IMR-90 (cell line): ENCODE results near the gene PCDHGA9. TPM values are rescaled to one million over a fixed set of nuclear protein-coding genes. Genes with fewer than 3 reads are reported as not detected.

Experiments
- ATAC-seq: fragments of 200-7000 bp; cut with Tn5 transposase; 2 replicates; pipeline ENCODE4 v1.9.1; 2020; ENCODE audit warnings: low read depth, mild to moderate bottlenecking, moderate library complexity
- BruUV-seq: library from RNA; stranded (reverse); fragments of 400-500 nt; replicated peaks from 2 replicates; lab custom pipeline; 2021; lab: Mats Ljungman, UMichigan
- CTCF ChIA-PET: fragments of 300-600 bp; formaldehyde crosslinking; extraction: SDS; loops from one replicate; lab custom pipeline; 2021; ENCODE audit warnings: antibody characterized with exemption; lab: Yijun Ruan, JAX
- POLR2A ChIA-PET: fragments of 300-600 bp; sonication (Branson Sonifier 250); formaldehyde crosslinking; loops from one replicate; lab custom pipeline; 2022; ENCODE audit warnings: antibody characterized with exemption; ENCODE audit not compliant: unreplicated experiment; lab: Charles Lee
- DNase-seq: peaks from one replicate; pipeline ENCODE4 v3.0.0; 2013
- H2AFZ ChIP-seq: replicated peaks from 2 replicates; pipeline ENCODE3; 2013; ENCODE audit warnings: low read length, mild to moderate bottlenecking; ENCODE audit not compliant: poor library complexity
- H2AK5ac ChIP-seq: 2 replicates; pipeline ENCODE4 v1.6.1; 2013; ENCODE audit warnings: low read depth, low read length, inconsistent platforms
- H2AK9ac ChIP-seq: replicated peaks from 2 replicates; pipeline ENCODE3; 2013; ENCODE audit warnings: mild to moderate bottlenecking, low read depth, low read length, moderate library complexity; ENCODE audit not compliant: poor library complexity
- H2BK120ac ChIP-seq: 2 replicates; pipeline ENCODE4 v1.6.1; 2013; ENCODE audit warnings: low read depth, low read length, inconsistent platforms
- H2BK15ac ChIP-seq: 3 replicates; pipeline ENCODE4 v1.6.1; 2013; ENCODE audit warnings: low read depth, low read length, inconsistent platforms
- H2BK20ac ChIP-seq: 2 replicates; pipeline ENCODE4 v1.6.1; 2013; ENCODE audit warnings: low read depth, mild to moderate bottlenecking, inconsistent platforms, low read length, moderate library complexity
- H2BK5ac ChIP-seq: 2 replicates; pipeline ENCODE4 v1.6.1; 2013; ENCODE audit warnings: mild to moderate bottlenecking, low read depth, low read length, inconsistent platforms; ENCODE audit not compliant: poor library complexity, severe bottlenecking
- H3K14ac ChIP-seq: replicated peaks from 2 replicates; pipeline ENCODE4 v1.6.1; 2013; ENCODE audit warnings: low read depth, low read length, inconsistent platforms
- H3K18ac ChIP-seq: 2 replicates; pipeline ENCODE4 v1.6.1; 2013; ENCODE audit warnings: low read depth, low read length, control low read depth
- H3K23ac ChIP-seq: 2 replicates; pipeline ENCODE4 v1.6.1; 2013; ENCODE audit warnings: low read depth, low read length, inconsistent platforms
- H3K27ac ChIP-seq: 2 replicates; pipeline ENCODE4 v1.5.1; 2013; ENCODE audit warnings: mild to moderate bottlenecking, control low read depth, low read length; ENCODE audit not compliant: insufficient read depth
- H3K27me3 ChIP-seq: 2 replicates; pipeline ENCODE4 v1.6.1; 2013; ENCODE audit warnings: low read length; ENCODE audit not compliant: control insufficient read depth, insufficient read depth
- H3K36me3 ChIP-seq: 2 replicates; pipeline ENCODE4 v1.6.1; 2013; ENCODE audit warnings: low read length, mixed read lengths; ENCODE audit not compliant: control insufficient read depth, insufficient read depth
- H3K4ac ChIP-seq: 2 replicates; pipeline ENCODE4 v1.6.1; 2013; ENCODE audit warnings: low read depth, low read length, inconsistent platforms
- H3K4me1 ChIP-seq: 2 replicates; pipeline ENCODE4 v1.6.1; 2013; ENCODE audit warnings: low read length, mixed read lengths; ENCODE audit not compliant: control insufficient read depth, insufficient read depth
- H3K4me2 ChIP-seq: 2 replicates; pipeline ENCODE4 v1.6.1; 2013; ENCODE audit warnings: low read depth, mild to moderate bottlenecking, control low read depth, low read length, moderate library complexity
- H3K4me3 ChIP-seq: 2 replicates; pipeline ENCODE4 v1.5.1; 2013; ENCODE audit warnings: low read depth, mild to moderate bottlenecking, control low read depth, low read length, moderate library complexity; ENCODE audit not compliant: insufficient read depth
- H3K56ac ChIP-seq: 2 replicates; pipeline ENCODE4 v1.6.1; 2013; ENCODE audit warnings: low read length, inconsistent platforms; ENCODE audit not compliant: insufficient read depth; ENCODE audit errors: extremely low read depth
- H3K79me1 ChIP-seq, 2 experiments: 2 replicates each; pipeline ENCODE4 v1.6.1; 2013; ENCODE audit warnings: low read length in 2 of 2, inconsistent platforms in 1 of 2, low read depth in 1 of 2
- H3K9ac ChIP-seq: 2 replicates; pipeline ENCODE4 v1.6.1; 2013; ENCODE audit warnings: low read depth, low read length, control low read depth
- H3K9me1 ChIP-seq: 2 replicates; pipeline ENCODE4 v1.6.1; 2013; ENCODE audit warnings: low read length, inconsistent platforms; ENCODE audit not compliant: insufficient read depth
- H3K9me3 ChIP-seq: 2 replicates; pipeline ENCODE4 v1.6.1; 2013; ENCODE audit warnings: low read length; ENCODE audit not compliant: control insufficient read depth, insufficient read depth
- H4K20me1 ChIP-seq: 2 replicates; pipeline ENCODE4 v1.6.1; 2013; ENCODE audit warnings: low read length, inconsistent platforms; ENCODE audit not compliant: insufficient read depth
- H4K5ac ChIP-seq: 2 replicates; pipeline ENCODE4 v1.6.1; 2013; ENCODE audit warnings: mild to moderate bottlenecking, low read depth, low read length, control low read depth
- H4K8ac ChIP-seq, 2 experiments: 2 replicates each; pipeline ENCODE4 v1.6.1; 2013; ENCODE audit warnings: low read depth in 2 of 2, low read length in 2 of 2, control low read depth in 1 of 2, inconsistent platforms in 1 of 2
- H4K91ac ChIP-seq: 2 replicates; pipeline ENCODE4 v1.6.1; 2013; ENCODE audit warnings: low read depth, low read length, inconsistent platforms; ENCODE audit not compliant: insufficient read depth
- BHLHE40 ChIP-seq: fragments of 150-350 bp; IDR thresholded peaks from 2 replicates; pipeline ENCODE4 v1.6.1; 2016; ENCODE audit warnings: mild to moderate bottlenecking, low read depth, low read length
- CEBPB ChIP-seq: IDR thresholded peaks from 2 replicates; pipeline ENCODE4 v1.6.1; 2012; ENCODE audit warnings: low read depth, low read length, improper control_type of control experiment
- CHD1 ChIP-seq: IDR thresholded peaks from 2 replicates; pipeline ENCODE4 v1.6.1; 2012; ENCODE audit warnings: low read depth, low read length, improper control_type of control experiment
- CTCF ChIP-seq: conservative IDR thresholded peaks from 2 replicates; pipeline ENCODE4 v1.5.1; 2012; ENCODE audit warnings: mild to moderate bottlenecking, low read depth, low read length, improper control_type of control experiment
- ELK1 ChIP-seq: fragments of 150-350 bp; IDR thresholded peaks from 2 replicates; pipeline ENCODE4 v1.6.1; 2016; ENCODE audit warnings: low read depth, mild to moderate bottlenecking, low read length, moderate library complexity, borderline replicate concordance
- MAZ ChIP-seq: IDR thresholded peaks from 2 replicates; pipeline ENCODE4 v1.6.1; 2012; ENCODE audit warnings: low read depth, mild to moderate bottlenecking, low read length, improper control_type of control experiment, moderate library complexity, borderline replicate concordance
- NFE2L2 ChIP-seq: fragments of 150-350 bp; IDR thresholded peaks from 2 replicates; pipeline ENCODE4 v1.6.1; 2016; ENCODE audit warnings: low read depth, mild to moderate bottlenecking, low read length
- POLR2A ChIP-seq: IDR thresholded peaks from 2 replicates; pipeline ENCODE4 v1.6.1; 2012; ENCODE audit warnings: mild to moderate bottlenecking, low read depth, low read length
- RAD21 ChIP-seq: IDR thresholded peaks from 2 replicates; pipeline ENCODE4 v1.6.1; 2012; ENCODE audit warnings: low read length, improper control_type of control experiment
- RFX5 ChIP-seq: IDR thresholded peaks from 2 replicates; pipeline ENCODE4 v1.8.0; 2012; ENCODE audit warnings: low read depth, mild to moderate bottlenecking, low read length, moderate library complexity
- SMC3 ChIP-seq: fragments of 150-350 bp; IDR thresholded peaks from 2 replicates; pipeline ENCODE4 v1.6.1; 2016; ENCODE audit warnings: low read depth, mild to moderate bottlenecking, antibody characterized with exemption, low read length, moderate library complexity
- USF2 ChIP-seq: fragments of 150-350 bp; IDR thresholded peaks from 2 replicates; pipeline ENCODE4 v1.6.1; 2017; ENCODE audit warnings: mild to moderate bottlenecking, antibody characterized with exemption, low read length, low read depth
- WGBS, 2 experiments: methylation state at CpG; one replicate each; pipeline versions ENCODE4 v1.1.5 to v1.1.7; 2013; ENCODE audit warnings: missing lambda C conversion rate in 2 of 2; ENCODE audit not compliant: insufficient read length in 1 of 2; ENCODE audit errors: extremely low coverage in 2 of 2; 5-methylcytosine and 5-hydroxymethylcytosine counted together
- dilution Hi-C: fragments of 300-500 bp; cut with HindIII; formaldehyde crosslinking; loops from one replicate; pipeline ENCODE4 v1.14.3; 2018; ENCODE audit warnings: low sequenced_read_pairs; ENCODE audit not compliant: unreplicated experiment
- in situ Hi-C: fragments of 300-500 bp; cut with MboI; formaldehyde crosslinking; loops from 3 replicates; pipeline ENCODE4 v1.14.3; 2019; ENCODE audit warnings: low sequenced_read_pairs, inconsistent platforms, mixed read lengths
- intact Hi-C: fragments of 100-400 bp; cut with micrococcal nuclease; formaldehyde crosslinking; loops from 2 replicates; pipeline ENCODE4 v1.10.0; 2022
- polyA plus RNA-seq, 3 experiments: library from polyadenylated mRNA; depleted of rRNA; stranded (reverse); fragments of >200 nt; gene quantifications; 2 replicates each; pipeline ENCODE4 v1.2.3, GENCODE V29; 2012; ENCODE audit warnings: low replicate concordance in 1 of 3
- total RNA-seq: library from RNA; depleted of rRNA; stranded (reverse); fragments of >200 nt; gene quantifications from 2 replicates; pipeline ENCODE4 v1.2.3, GENCODE V29; 2012

PCDHGA9 gene
- total and polyA plus RNA-seq, 2 of the 4 experiments (the other 2 are of a cell fraction), result 1.8 to 4.5 TPM

GRCh38 chr5:141371572-141372475 is 30.8 kb upstream of the PCDHGA9 start:
- Histone ChIP-seq H3K9me1 (no peaks in the 10 kb centered on the region), H3K4ac (no peak overlapping the region)

More at GRCh38 chr5:141371572-141372475, 30.8 kb upstream of the PCDHGA9 start:
- ATAC-seq (no peak), DNase-seq (no peak)
- no peak for TF ChIP-seq CEBPB
- no peak for TF ChIP-seq CHD1
- TF ChIP-seq SMC3, result no peak
- no peak for TF ChIP-seq POLR2A
- no peak for TF ChIP-seq CTCF
- TF ChIP-seq ELK1, result no peak
- no peak for TF ChIP-seq RFX5
- no peak for TF ChIP-seq BHLHE40
- TF ChIP-seq RAD21, result no peak
- TF ChIP-seq USF2, result no peak
- no peak for TF ChIP-seq MAZ
- no peak for TF ChIP-seq NFE2L2
- no peak overlapping the region for H4K91ac ChIP-seq
- H3K56ac ChIP-seq, result no peak overlapping the region
- no peaks in the 10 kb centered on the region for H3K27me3 ChIP-seq
- no peak overlapping the region for H3K18ac ChIP-seq
- H3K23ac ChIP-seq, result no peak overlapping the region
- H2BK15ac ChIP-seq, result no peak overlapping the region
- in situ Hi-C loops (no loop called here), dilution Hi-C loops (no loop called here), intact Hi-C loops (no loop called here)
- H2BK5ac ChIP-seq, result no peak overlapping the region
- peak overlapping the region; percentile 49 for H2AFZ ChIP-seq
- 38% methylated on average over 53 of the region's 69 CpGs; no CpG with 5 or more reads in 1 of the 2 experiments for WGBS, 2 experiments
- no peak overlapping the region for H2AK9ac ChIP-seq
- no peaks in the 10 kb centered on the region for H3K79me1 ChIP-seq
- H3K9me3 ChIP-seq, result peaks cover 57% of the 10 kb centered on the region
- H4K5ac ChIP-seq, result no peak overlapping the region
- no TSS peak for BruUV-seq
- no peaks in the 10 kb centered on the region for H3K4me1 ChIP-seq
- H3K27ac ChIP-seq, result no peak overlapping the region
- H4K20me1 ChIP-seq, result no peaks in the 10 kb centered on the region
- peaks cover 23% of the 10 kb centered on the region for H3K36me3 ChIP-seq
- no peak overlapping the region for H3K14ac ChIP-seq
- ChIA-PET POLR2A (no interaction called here), CTCF (interaction anchor here (1.3 kb wide), 1 partner anchor 192 kb away, joined by 4 read pairs; no protein-coding TSS in a partner anchor)
- H3K4me3 ChIP-seq, result no peak overlapping the region
- H3K9ac ChIP-seq, result no peak overlapping the region
- H2BK120ac ChIP-seq, result no peak overlapping the region
- H2BK20ac ChIP-seq, result no peak overlapping the region
- no peak overlapping the region for H2AK5ac ChIP-seq
- H4K8ac ChIP-seq, result no peak overlapping the region
- H3K4me2 ChIP-seq, result no peak overlapping the region; the same call in 1 of the 2 replicates
